Astrocyte (in vitro differentiated cells and primary cell): ENCODE measurements around the gene ZDHHC11. TPM values are rescaled to one million over a fixed set of nuclear protein-coding genes. Genes with fewer than 3 reads are reported as not detected.
"Not testable (repeated sequence)": the region's sequence is repeated elsewhere in the genome, so short reads cannot be mapped to it uniquely, and the experiment has no call there.

Source experiments
- DNase-seq: peaks from one replicate; pipeline ENCODE4 v3.0.0-alpha.2; 2010; ENCODE audit warnings: low read depth
- FAIRE-seq: peaks from 2 replicates; lab custom pipeline; 2011; peaks lifted over from hg19 to GRCh38; lab: Jason Lieb, UNC
- H2AFZ ChIP-seq: 2 replicates; pipeline ENCODE4 v1.6.0; 2012; ENCODE audit warnings: low read depth, low read length, inconsistent platforms
- H3K27ac ChIP-seq: 2 replicates; pipeline ENCODE4 v1.5.1; 2011; ENCODE audit warnings: low read depth, low read length, inconsistent platforms
- H3K27me3 ChIP-seq: 2 replicates; pipeline ENCODE4 v1.6.0; 2011; ENCODE audit warnings: low read length, inconsistent platforms; ENCODE audit not compliant: insufficient read depth
- H3K36me3 ChIP-seq: 2 replicates; pipeline ENCODE4 v1.5.1; 2011; ENCODE audit warnings: low read length, inconsistent platforms; ENCODE audit not compliant: insufficient read depth
- H3K4me1 ChIP-seq: 2 replicates; pipeline ENCODE4 v1.5.1; 2011; ENCODE audit warnings: low read length, inconsistent platforms; ENCODE audit not compliant: insufficient read depth
- H3K4me2 ChIP-seq: 2 replicates; pipeline ENCODE4 v1.6.0; 2012; ENCODE audit warnings: low read length, inconsistent platforms
- H3K4me3 ChIP-seq: 2 replicates; pipeline ENCODE4 v1.5.1; 2011; ENCODE audit warnings: low read depth, mild to moderate bottlenecking, low read length, inconsistent platforms; ENCODE audit not compliant: insufficient read depth
- H3K79me2 ChIP-seq: 2 replicates; pipeline ENCODE4 v1.6.0; 2012; ENCODE audit warnings: mild to moderate bottlenecking, low read length, inconsistent platforms; ENCODE audit not compliant: insufficient read depth
- H3K9ac ChIP-seq: 2 replicates; pipeline ENCODE4 v1.6.0; 2012; ENCODE audit warnings: mild to moderate bottlenecking, low read length, inconsistent platforms
- H3K9me3 ChIP-seq: 2 replicates; pipeline ENCODE4 v1.5.1; 2012; ENCODE audit warnings: low read depth, mild to moderate bottlenecking, low read length, inconsistent platforms; ENCODE audit not compliant: insufficient read depth
- H4K20me1 ChIP-seq: 2 replicates; pipeline ENCODE4 v1.6.0; 2012; ENCODE audit warnings: low read length, inconsistent platforms; ENCODE audit not compliant: insufficient read depth
- H3K27ac Mint-ChIP-seq: one replicate; pipeline ENCODE4 v1.8.0; 2021; ENCODE audit warnings: mild to moderate bottlenecking, mixed read lengths; ENCODE audit not compliant: unreplicated experiment
- H3K27me3 Mint-ChIP-seq: one replicate; pipeline ENCODE4 v1.8.0; 2021; ENCODE audit warnings: low read depth, mixed read lengths; ENCODE audit not compliant: unreplicated experiment
- H3K36me3 Mint-ChIP-seq: one replicate; pipeline ENCODE4 v1.8.0; 2021; ENCODE audit warnings: low read depth, mixed read lengths; ENCODE audit not compliant: unreplicated experiment
- H3K4me1 Mint-ChIP-seq: one replicate; pipeline ENCODE4 v1.8.0; 2021; ENCODE audit warnings: low read depth, mixed read lengths; ENCODE audit not compliant: unreplicated experiment
- H3K4me3 Mint-ChIP-seq: one replicate; pipeline ENCODE4 v1.8.0; 2021; ENCODE audit warnings: mild to moderate bottlenecking, moderate library complexity, mixed read lengths; ENCODE audit not compliant: unreplicated experiment
- H3K9me3 Mint-ChIP-seq: one replicate; pipeline ENCODE4 v1.8.0; 2021; ENCODE audit warnings: mild to moderate bottlenecking, mixed read lengths; ENCODE audit not compliant: unreplicated experiment
- CTCF ChIP-seq: IDR thresholded peaks from 2 replicates; pipeline ENCODE4 v1.5.1; 2011; ENCODE audit warnings: low read depth, mild to moderate bottlenecking, inconsistent platforms, low read length, moderate library complexity; ENCODE audit not compliant: insufficient read depth
- EZH2 ChIP-seq: IDR thresholded peaks from 2 replicates; pipeline ENCODE4 v1.6.1; 2012; ENCODE audit warnings: mild to moderate bottlenecking, low read length, inconsistent platforms; ENCODE audit not compliant: insufficient read depth
- total RNA-seq: library from RNA; stranded (reverse); gene quantifications from 2 replicates; pipeline ENCODE4 v1.2.1, GENCODE V29; 2021

The ZDHHC11 gene
- total RNA-seq, 1 donor from 2014 or later, result 15.9 TPM

GRCh38 chr5:854966-855743 is 4.4 kb upstream of the ZDHHC11 start:
- Histone ChIP-seq H3K4me2 (no peak overlapping the region), H3K4me1 (no peaks in the 10 kb centered on the region), H3K27me3 (peaks cover 10% of the 10 kb centered on the region), H3K4me3 (no peak overlapping the region), H4K20me1 (peaks cover 18% of the 10 kb centered on the region), H3K9me3 (no peaks in the 10 kb centered on the region), H3K36me3 (no peaks in the 10 kb centered on the region), H3K79me2 (no peaks in the 10 kb centered on the region), H3K27ac (no peak overlapping the region), H2AFZ (no peak overlapping the region), H3K9ac (no peak overlapping the region)
- Mint-ChIP-seq H3K27ac (no peak overlapping the region), H3K4me3 (no peak overlapping the region), H3K9me3 (peaks cover 1% of the 10 kb centered on the region), H3K27me3 (peaks cover 14% of the 10 kb centered on the region), H3K36me3 (peaks cover 6% of the 10 kb centered on the region), H3K4me1 (no peaks in the 10 kb centered on the region)
- FAIRE-seq (no peak), DNase-seq (no peak)
- TF ChIP-seq CTCF (no peak), EZH2 (no peak)

GRCh38 chr5:854217-854616 is 3.4 kb upstream of the ZDHHC11 start:
- Histone ChIP-seq H2AFZ (no peak overlapping the region), H3K4me2 (no peak overlapping the region), H3K4me1 (no peaks in the 10 kb centered on the region), H3K27ac (no peak overlapping the region), H3K9me3 (no peaks in the 10 kb centered on the region), H3K36me3 (no peaks in the 10 kb centered on the region), H3K4me3 (no peak overlapping the region), H4K20me1 (peaks cover 16% of the 10 kb centered on the region), H3K27me3 (peaks cover 10% of the 10 kb centered on the region), H3K9ac (no peak overlapping the region), H3K79me2 (no peaks in the 10 kb centered on the region)
- TF ChIP-seq EZH2 (no peak), CTCF (no peak)
- Mint-ChIP-seq H3K4me1 (no peaks in the 10 kb centered on the region), H3K4me3 (no peak overlapping the region), H3K27ac (no peak overlapping the region), H3K36me3 (peaks cover 6% of the 10 kb centered on the region), H3K9me3 (peaks cover under 1% of the 10 kb centered on the region), H3K27me3 (peaks cover 14% of the 10 kb centered on the region)
- FAIRE-seq, result no peak
- DNase-seq, result no peak

GRCh38 chr5:853416-854090 is 2.8 kb upstream of the ZDHHC11 start:
- H3K4me1 Mint-ChIP-seq, H3K9me3 Mint-ChIP-seq, H3K27ac Mint-ChIP-seq, H3K27ac ChIP-seq, H3K79me2 ChIP-seq, H3K36me3 ChIP-seq, H2AFZ ChIP-seq, DNase-seq, H3K36me3 Mint-ChIP-seq, H3K4me2 ChIP-seq, H3K9ac ChIP-seq, FAIRE-seq, H3K4me3 Mint-ChIP-seq, H3K4me3 ChIP-seq, H3K9me3 ChIP-seq, H3K4me1 ChIP-seq: not testable (repeated sequence)
- Histone ChIP-seq H4K20me1 (peaks cover 11% of the 10 kb centered on the region), H3K27me3 (peaks cover 10% of the 10 kb centered on the region)
- H3K27me3 Mint-ChIP-seq, result peaks cover 16% of the 10 kb centered on the region
